Brain microvascular endothelial cell (primary cell): ENCODE data around the gene NPDC1.
A peak's percentile ranks its signal among the peaks of the same experiment; 100 is the strongest.

Experiments
- DNase-seq: peaks from one replicate; pipeline ENCODE4 v3.0.0-alpha.2; 2020
- H3K27ac ChIP-seq: fragments of 250-450 bp; sonication (Bioruptor Pico); 2 replicates; pipeline ENCODE4 v1.5.1; 2020; ENCODE audit warnings: mild to moderate bottlenecking, moderate library complexity
- H3K27me3 ChIP-seq: fragments of 250-450 bp; sonication (Bioruptor Pico); replicated peaks from 2 replicates; pipeline ENCODE4 v1.5.1; 2020; ENCODE audit warnings: mild to moderate bottlenecking
- H3K36me3 ChIP-seq: fragments of 250-450 bp; sonication (Bioruptor Pico); replicated peaks from 2 replicates; pipeline ENCODE4 v1.5.1; 2020; ENCODE audit warnings: mild to moderate bottlenecking
- H3K4me3 ChIP-seq: 2 replicates; pipeline ENCODE4 v1.5.1; 2011; ENCODE audit warnings: low read depth, mild to moderate bottlenecking, control low read depth, low read length, moderate library complexity
- CTCF ChIP-seq: IDR thresholded peaks from 2 replicates; pipeline ENCODE4 v1.5.1; 2011; ENCODE audit warnings: low read depth, mild to moderate bottlenecking, moderate library complexity, low read length, control low read depth, inconsistent platforms; ENCODE audit errors: missing control alignments
- in situ Hi-C: cut with HindIII; loops from 2 replicates; pipeline ENCODE4 v1.10.0; 2017; ENCODE audit warnings: low sequenced_read_pairs, low pct_ligation_motif_present

The NPDC1 gene

DNA sequence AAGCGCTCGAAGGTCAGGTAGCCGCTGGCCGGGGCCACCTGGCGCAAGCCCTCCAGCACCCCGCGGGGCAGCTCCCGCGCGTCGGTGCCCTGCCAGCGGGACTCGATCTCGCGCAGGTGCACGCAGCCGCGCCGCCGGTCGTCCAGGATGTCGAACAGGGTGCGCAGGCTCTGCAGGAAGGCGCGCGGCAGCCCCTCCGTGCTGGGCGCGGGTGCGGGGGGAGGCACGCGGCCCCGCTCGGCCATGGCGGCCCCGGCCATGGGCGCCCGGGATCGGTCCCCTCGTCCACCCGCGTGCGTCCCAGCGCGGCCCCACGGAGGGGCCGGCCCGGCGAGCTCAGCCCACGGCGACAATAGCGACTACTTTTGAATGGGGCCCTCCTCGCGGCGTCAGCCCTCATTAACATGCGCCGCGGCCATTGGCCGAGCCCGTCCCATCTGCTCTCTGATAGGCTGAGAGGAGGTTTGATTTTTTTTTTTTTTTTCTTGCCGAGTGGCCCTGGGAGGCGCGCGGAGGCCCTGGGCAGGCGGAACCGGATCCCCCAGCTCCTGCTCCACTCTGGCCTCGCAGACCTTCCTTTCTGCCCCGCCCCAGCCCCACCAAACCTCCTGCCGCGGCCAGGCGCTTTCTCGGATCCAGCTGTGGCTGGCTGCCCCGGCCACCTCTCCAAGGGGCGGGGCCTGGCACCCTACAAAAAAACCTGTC lies 24.4 kb upstream of the NPDC1 start, which contains the start of gene SAPCD2:
SAPCD2 (minus strand) TSS at position 357 of the 705 bp plus-strand sequence; CDS start at position 260, 97 bp downstream.
- no peak within 1 kb of the TSS for H3K27ac ChIP-seq
- peak within 1 kb of the TSS; percentile 48 for H3K4me3 ChIP-seq
- peak; percentile 66 for DNase-seq
- no peaks in the 10 kb centered on the region for H3K36me3 ChIP-seq
- in situ Hi-C loops, result no loop called here
- no peaks in the 10 kb centered on the region for H3K27me3 ChIP-seq
- TF ChIP-seq CTCF, result no peak

DNA sequence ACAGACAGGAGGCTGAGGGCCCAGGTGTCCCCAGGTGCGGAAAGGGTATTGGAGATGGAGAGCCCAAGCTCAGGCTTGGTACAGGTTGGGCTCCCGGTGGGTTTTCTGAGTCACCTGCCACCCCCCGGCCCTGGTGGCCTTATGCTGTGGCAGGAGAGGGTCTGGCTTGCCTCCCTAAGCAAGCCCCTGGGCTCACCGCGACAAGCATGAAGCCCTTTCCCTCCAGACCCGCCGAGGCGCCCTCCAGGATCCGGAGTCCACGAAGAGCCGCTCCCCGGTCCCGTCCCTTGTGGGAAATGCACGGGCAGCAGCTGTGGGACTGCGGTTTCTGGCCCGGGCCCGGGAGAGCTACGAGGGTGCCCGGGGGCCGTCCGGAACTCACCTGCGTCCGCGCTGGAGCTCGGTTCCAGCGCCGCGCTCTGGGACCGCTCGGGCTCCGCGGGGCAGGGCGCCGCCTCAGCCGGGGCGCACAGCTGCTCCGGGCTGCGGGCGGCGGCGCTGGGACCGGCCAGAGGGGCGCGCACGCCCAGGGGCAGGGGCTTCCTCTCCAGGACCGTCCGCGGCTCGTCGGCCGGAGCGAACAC lies 23.6 kb upstream of the NPDC1 start:
- Histone ChIP-seq H3K27ac (no peak overlapping the region), H3K4me3 (peak overlapping the region; percentile 48), H3K27me3 (no peaks in the 10 kb centered on the region), H3K36me3 (no peaks in the 10 kb centered on the region)
- in situ Hi-C loops, result no loop called here
- DNase-seq, result no peak
- TF ChIP-seq CTCF, result no peak

DNA sequence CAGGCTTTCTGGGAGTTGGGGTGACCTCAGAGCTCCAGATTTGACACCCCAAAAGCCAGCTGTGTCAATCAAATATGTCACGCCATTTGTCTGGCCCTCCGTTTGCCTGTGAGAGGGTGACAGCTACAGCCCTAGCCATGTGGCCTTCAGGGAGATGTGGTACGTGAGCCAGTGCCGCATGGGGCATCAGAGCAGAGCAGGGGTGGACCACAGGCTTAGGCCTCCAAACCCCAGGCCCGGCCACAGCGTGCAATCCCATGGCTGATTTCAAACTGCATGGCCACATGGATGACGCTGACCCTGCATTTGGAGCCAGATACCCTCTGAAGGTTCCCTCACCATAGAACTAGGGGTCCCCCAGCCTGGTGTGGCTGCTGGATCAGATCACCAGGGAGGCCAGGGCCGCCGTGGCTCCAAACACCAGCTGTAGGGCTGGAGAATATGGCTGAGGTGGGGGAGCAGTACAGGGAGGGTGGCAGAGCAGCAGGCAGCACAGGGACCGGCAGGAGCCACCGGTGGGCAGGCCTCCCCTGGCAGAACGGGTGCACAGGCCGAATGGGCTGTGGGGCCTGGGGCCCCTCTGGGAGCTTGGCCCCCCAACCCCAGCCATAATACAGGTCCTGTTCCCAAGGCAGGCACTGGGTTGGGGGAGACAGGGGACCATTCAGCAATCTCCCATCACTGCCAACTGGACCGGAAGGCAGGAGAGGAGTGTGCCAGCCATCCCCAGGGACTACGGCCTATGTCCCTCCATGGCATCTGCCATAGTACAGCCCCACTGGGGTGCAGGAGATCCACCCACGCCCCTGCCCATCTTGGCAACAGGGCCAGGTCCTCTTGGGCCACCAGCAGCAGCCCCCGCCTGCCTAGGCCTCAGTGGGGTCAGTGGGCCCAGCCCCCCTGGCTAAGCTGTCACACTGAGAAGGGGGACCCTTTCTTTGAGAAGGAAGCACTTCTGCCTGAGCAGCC lies 22.8 kb upstream of the NPDC1 start:
- TF ChIP-seq CTCF, result no peak
- Histone ChIP-seq H3K4me3 (peak overlapping the region; percentile 48), H3K36me3 (no peaks in the 10 kb centered on the region), H3K27me3 (no peaks in the 10 kb centered on the region), H3K27ac (no peak overlapping the region)
- DNase-seq, result no peak
- in situ Hi-C loops, result no loop called here

DNA sequence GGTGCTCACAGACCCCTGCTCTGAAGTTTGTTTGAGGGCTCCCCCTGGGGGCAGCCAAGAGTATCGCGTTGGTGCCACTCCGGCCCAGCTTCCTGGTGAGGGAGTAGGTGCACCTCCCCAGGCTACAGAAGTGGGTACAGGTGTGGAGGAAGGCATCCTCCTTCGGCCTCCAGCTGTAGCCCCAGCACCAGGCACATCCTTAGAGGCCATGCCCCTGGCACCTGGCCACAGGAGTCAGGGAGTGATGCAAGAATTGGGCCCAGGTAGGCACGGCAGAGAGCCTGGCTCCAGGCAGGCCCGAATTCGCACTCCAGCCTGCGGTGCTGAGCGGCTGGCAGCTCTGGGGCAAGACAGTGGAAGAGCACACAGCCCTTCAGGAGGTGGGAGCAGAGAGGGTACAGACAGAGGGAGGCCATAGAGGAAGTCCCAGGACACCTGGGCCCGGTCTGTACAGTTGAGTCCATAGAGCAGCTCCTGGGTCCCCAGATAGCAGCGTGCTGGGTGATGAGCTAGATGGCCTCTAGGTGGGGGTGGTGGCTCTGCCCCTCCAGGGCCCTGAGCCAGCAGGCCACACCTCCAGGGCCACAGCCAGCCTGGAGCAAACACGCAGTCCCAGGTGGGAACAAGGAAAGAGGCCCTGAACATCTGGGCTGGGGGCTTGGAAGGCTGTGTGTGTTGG lies 22.0 kb upstream of the NPDC1 start:
- DNase-seq, result peak; percentile 45
- peak; percentile 90 for TF ChIP-seq CTCF
- H3K27ac ChIP-seq, result no peak overlapping the region
- no peaks in the 10 kb centered on the region for H3K27me3 ChIP-seq
- no peaks in the 10 kb centered on the region for H3K36me3 ChIP-seq
- no peak overlapping the region for H3K4me3 ChIP-seq
- in situ Hi-C loops, result no loop called here

DNA sequence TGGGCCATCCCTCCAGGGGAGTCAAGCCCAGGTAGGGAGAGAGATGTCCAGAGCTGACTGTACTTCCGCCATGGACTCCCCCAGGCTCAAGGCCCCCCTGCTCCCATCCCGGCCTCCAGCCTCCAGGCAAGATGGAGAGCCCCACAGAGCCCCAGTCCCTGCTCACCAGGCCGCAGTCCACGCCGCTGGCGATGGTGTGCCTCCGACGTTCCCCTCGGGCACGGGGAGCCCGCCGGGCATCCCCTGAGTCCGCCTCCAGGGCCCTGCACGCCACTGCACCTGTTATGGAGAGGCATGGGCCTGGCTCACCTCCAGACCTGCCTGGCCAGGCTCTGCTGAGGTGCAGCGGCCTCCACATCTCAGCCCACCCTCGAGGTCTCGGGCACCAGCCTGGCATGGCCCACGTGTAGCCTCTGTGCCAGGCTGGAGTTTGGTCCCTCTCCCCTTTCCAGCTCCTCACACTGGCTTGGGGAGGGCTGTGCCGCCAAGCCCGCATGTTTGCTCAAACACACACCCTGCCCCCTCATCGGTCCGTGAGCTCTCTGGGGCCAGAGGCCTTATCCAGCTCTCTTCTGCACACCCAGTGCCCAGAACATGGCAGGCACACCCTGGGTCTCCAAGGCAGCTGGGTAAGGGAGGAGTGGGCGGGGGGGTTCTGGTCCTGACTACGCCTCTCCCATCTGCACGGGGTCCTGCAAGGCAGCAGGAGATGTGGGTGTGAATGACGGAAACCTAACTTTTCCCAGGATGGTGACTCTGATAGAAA lies 20.3 kb upstream of the NPDC1 start:
- TF ChIP-seq CTCF, result no peak
- in situ Hi-C loops, result no loop called here
- Histone ChIP-seq H3K27me3 (no peaks in the 10 kb centered on the region), H3K4me3 (no peak overlapping the region), H3K36me3 (no peaks in the 10 kb centered on the region), H3K27ac (no peak overlapping the region)
- DNase-seq, result no peak
